ENCODE measurements around the gene PHF2. TPM values are rescaled to one million over a fixed set of nuclear protein-coding genes. Genes with fewer than 3 reads are reported as not detected.

PHF2 gene
- total and polyA plus RNA-seq, 9 of the 15 experiments (the other 6 are each of a cell fraction or from before 2014, with no cell fraction given) = 0.37 to 14.4 (median 8.1) TPM

GRCh38 chr9:93555370-93555769 lies 21.0 kb upstream of the PHF2 start:
- FAIRE-seq = peak; percentile 32
- H3K9me3 ChIP-seq (replicated peaks; ENCODE audit: control insufficient read depth, insufficient read depth, low read depth, low read length) = no peaks in the 10 kb centered on the region

More at GRCh38 chr9:93555370-93555769, 21.0 kb upstream of the PHF2 start:
- Histone ChIP-seq H3K4me1 (replicated peaks in 1 of 2; ENCODE audit: control insufficient read depth in 2 of 2, insufficient read depth in 2 of 2, low read length in 2 of 2) (no peaks in the 10 kb centered on the region), H2AFZ (ENCODE audit: low read depth, low read length) (no peak overlapping the region), H3K36me3 (ENCODE audit: control insufficient read depth, insufficient read depth, low read length) (peaks cover 89% of the 10 kb centered on the region), H3K9ac (ENCODE audit: insufficient read depth in 1 of 2, low read depth in 2 of 2, low read length in 2 of 2) (no peak overlapping the region), H3K9me1 (ENCODE audit: control insufficient read depth, insufficient read depth, low read length) (no peaks in the 10 kb centered on the region), H3K27me3 (ENCODE audit: control insufficient read depth in 2 of 2, insufficient read depth in 2 of 2, low read length in 2 of 2) (no peaks in the 10 kb centered on the region), H3K4me3 (no peak overlapping the region), H3K27ac (ENCODE audit: extremely low read depth, low read depth, low read length) (no peak overlapping the region), H4K20me1 (replicated peaks; ENCODE audit: control insufficient read depth, insufficient read depth, low read length) (no peaks in the 10 kb centered on the region), H3K79me2 (ENCODE audit: control insufficient read depth, insufficient read depth, low read length) (no peaks in the 10 kb centered on the region), H3K4me2 (ENCODE audit: insufficient read depth, low read length) (no peak overlapping the region)
- no peak for TF ChIP-seq ZNF592 (IDR thresholded peaks at IDR 0.05)
- TF ChIP-seq TEAD1 (CRISPR knock-in tag; IDR thresholded peaks at IDR 0.05) = no peak
- no peak for TF ChIP-seq NUFIP1 (IDR thresholded peaks at IDR 0.05; ENCODE audit: partially characterized antibody)
- no peak for TF ChIP-seq SOX6 (IDR thresholded peaks at IDR 0.05)
- no peak for TF ChIP-seq AFF4 (CRISPR knock-in tag; IDR thresholded peaks at IDR 0.05)
- TF ChIP-seq TOE1 (IDR thresholded peaks at IDR 0.05; ENCODE audit: borderline replicate concordance) = no peak
- TF ChIP-seq TOE1 (CRISPR knock-in tag; IDR thresholded peaks at IDR 0.05; ENCODE audit: borderline replicate concordance, low read depth) = no peak
- TF ChIP-seq HINFP (tag; conservative IDR thresholded peaks at IDR 0.05; ENCODE audit: low read depth) = no peak
- TF ChIP-seq CBX8 (IDR thresholded peaks at IDR 0.05; ENCODE audit: borderline replicate concordance, extremely low read depth, low read depth, low read length, poor library complexity, severe bottlenecking) = no peak
- TF ChIP-seq ZNF76 (CRISPR knock-in tag; IDR thresholded peaks at IDR 0.05; ENCODE audit: borderline replicate concordance) = no peak
- TF ChIP-seq FOXJ3 (CRISPR knock-in tag; IDR thresholded peaks at IDR 0.05) = no peak
- TF ChIP-seq TRIM28 (IDR thresholded peaks at IDR 0.05) = no peak
- no peak for TF ChIP-seq IFI16 (CRISPR knock-in tag; IDR thresholded peaks at IDR 0.05)
- no peak for TF ChIP-seq SMARCA4 (IDR thresholded peaks at IDR 0.05)
- TF ChIP-seq RFX5 (IDR thresholded peaks at IDR 0.05; ENCODE audit: low read depth, low read length) = no peak
- ChIA-PET POLR2A (no interaction called here), CTCF (ENCODE audit: low intra/inter-chr PET ratio) (no interaction called here)
- in situ Hi-C loops (cut with MboI) = no loop called here
- DNase-seq (ENCODE audit: extremely low read depth in 1 of 4, low spot score in 3 of 4) = no peak
- no peak for ATAC-seq
- 90% methylated on average over 4 of the region's 4 CpGs for WGBS (ENCODE audit: insufficient coverage, low coverage, missing lambda C conversion rate)
- BruUV-seq (replicated peaks) = no TSS peak
- intact Hi-C loops (cut with micrococcal nuclease) = no loop called here
